GM18502 (cell line): ENCODE results near the gene SEMA4B.
A peak's percentile ranks its signal among the peaks of the same experiment; 100 is the strongest.

Experiments used
- ATAC-seq: cut with Tn5 transposase; IDR thresholded peaks from one replicate; pipeline ENCODE4 v1.9.1; 2021; ENCODE audit warnings: mild to moderate bottlenecking; ENCODE audit not compliant: unreplicated experiment, poor library complexity

SEMA4B gene

DNA sequence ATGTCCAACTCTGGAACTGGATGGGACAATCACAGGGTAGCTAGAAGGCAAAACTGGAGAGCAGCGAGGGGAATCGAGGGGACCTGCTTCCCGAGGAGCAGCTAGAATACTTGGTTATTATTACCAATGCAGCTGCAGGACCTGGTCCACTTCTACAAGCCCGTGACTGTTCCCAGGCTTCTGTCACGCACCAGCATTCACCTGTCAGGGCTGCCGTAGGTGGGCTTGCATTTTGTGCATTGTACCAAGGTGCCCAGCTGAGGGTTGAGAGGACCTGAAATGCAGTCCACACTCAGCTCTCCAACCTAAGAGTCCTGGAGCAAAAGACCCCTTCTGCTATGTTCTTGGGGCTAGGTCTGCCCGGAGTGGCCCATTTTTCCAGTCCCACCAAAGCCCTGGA is 2.3 kb downstream of the SEMA4B start:
- no peak for ATAC-seq

DNA sequence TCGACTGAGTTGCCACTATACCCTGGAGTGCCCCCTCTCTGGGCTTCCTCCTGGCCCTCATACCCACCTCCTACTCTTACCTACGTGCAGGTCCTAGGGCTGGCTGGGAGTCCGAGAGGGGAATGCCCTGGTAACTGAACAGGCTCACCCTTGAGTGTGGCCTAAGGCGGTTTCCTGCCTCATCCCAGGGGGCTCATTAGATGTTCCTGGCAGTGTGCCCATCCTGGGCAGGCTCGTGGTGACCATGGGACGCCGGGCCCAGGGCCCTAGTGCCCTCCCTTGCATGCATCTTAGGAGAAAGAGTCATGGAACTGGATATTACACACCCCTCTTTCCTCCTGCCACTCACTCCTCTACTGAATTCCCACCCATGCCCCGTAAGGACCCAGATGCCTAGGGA is 2.8 kb downstream of the SEMA4B start:
- no peak for ATAC-seq

DNA sequence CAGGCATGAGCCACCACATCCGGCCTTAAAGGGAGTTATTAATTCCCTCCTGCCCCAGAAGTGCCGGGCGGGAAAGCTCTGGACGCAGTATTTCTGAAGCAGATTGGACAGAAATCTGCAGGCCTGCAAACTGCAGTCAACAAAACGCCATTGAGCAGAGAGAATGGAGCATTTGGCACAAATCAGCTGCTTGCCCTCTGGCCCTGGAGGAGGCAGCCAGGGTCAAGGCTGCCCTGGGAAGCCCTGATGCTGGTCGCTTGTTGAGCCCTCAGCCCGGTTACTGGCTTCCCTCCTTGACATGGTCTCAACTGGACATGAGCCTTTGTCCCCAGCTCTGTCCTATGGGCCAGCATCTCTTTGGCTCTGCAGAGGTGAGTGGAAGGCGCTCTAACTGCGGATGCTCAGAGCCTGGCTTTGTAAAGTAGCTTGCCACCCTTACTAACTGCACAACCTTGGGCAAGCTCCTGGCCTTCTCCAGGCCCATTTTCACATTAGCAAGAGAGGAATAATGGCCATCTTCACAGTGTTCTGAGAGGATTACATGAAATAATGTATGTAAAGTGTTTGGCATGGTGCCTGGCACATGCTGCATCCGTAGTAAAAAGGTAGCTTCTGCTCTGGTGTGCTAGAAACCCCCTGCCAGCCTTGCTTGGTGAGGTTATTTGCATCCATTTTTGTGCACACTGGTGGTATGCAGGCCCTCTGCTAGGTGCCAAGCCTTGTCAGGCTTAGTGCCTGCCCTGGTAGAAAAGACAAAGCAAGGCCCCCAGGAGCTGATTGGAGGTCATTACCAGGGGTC is 4.1 kb downstream of the SEMA4B start:
- ATAC-seq, result no peak

DNA sequence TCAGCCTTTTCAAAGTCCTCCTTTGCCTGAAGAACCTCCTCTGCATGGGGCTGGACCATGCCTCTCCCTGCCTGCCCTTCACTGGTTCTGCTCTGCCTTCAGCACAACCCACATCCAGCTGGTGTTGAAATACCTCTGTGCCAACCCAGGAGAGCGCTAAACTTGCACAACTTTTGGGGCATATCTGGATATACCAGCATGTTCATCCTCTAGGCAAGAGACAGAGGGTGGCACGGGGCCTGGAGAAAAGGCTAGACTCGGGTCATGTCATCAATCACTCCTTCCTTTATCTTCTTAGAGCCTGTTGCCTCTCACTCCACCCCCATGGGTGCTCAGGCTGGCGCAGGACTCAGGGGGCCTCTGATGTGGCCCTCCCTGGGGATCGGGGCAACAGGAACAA is 4.8 kb downstream of the SEMA4B start:
- no peak for ATAC-seq

DNA sequence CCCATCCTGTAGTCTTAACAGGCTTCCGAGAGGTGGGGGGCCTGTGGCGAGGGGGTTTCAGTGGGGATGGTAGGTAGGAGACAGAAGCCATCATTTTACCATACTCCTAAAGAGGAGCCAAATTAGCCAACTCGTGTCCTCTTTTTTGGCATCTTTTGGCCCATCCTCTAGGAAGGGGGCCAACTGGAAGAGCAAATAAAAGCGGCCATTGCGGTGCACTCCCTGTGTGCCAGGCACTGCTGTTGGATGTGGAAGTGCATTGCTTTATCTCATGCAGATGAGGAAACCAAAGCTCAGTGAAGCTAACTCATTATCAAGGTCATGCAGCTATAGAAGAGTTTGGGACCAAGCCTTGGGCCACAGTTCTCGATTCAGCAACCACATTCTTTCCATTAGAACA is 6.1 kb downstream of the SEMA4B start:
- no peak for ATAC-seq

- no peak for ATAC-seq
These were observed 7.2 kb downstream of the SEMA4B start for GRCh38 chr15:90208356-90208755.

- peak; percentile 67 for ATAC-seq
These were observed 8.5 kb downstream of the SEMA4B start for GRCh38 chr15:90209591-90209990.

- no peak for ATAC-seq
These were observed 9.5 kb downstream of the SEMA4B start for GRCh38 chr15:90210593-90210992.

DNA sequence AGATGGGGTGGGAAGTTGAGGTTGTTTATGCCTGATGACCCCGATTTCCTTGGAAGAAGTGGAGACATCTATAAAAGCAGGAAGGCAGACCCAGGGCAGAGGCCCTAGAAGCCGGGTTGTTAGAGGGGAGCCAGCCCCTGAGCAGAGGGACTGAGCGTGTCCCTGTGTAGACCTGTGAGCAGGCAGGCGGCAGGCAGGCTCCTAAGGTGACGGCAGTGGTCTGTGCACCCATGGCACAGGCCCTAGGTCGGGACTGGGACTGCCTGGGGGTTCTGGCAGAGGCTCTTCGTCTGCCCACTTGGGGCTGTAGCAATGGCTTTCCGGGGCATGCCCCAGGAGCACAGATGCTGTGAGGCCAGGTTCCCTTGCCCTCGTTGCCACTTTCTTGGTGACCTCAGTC is 9.9 kb downstream of the SEMA4B start:
- ATAC-seq, result no peak

DNA sequence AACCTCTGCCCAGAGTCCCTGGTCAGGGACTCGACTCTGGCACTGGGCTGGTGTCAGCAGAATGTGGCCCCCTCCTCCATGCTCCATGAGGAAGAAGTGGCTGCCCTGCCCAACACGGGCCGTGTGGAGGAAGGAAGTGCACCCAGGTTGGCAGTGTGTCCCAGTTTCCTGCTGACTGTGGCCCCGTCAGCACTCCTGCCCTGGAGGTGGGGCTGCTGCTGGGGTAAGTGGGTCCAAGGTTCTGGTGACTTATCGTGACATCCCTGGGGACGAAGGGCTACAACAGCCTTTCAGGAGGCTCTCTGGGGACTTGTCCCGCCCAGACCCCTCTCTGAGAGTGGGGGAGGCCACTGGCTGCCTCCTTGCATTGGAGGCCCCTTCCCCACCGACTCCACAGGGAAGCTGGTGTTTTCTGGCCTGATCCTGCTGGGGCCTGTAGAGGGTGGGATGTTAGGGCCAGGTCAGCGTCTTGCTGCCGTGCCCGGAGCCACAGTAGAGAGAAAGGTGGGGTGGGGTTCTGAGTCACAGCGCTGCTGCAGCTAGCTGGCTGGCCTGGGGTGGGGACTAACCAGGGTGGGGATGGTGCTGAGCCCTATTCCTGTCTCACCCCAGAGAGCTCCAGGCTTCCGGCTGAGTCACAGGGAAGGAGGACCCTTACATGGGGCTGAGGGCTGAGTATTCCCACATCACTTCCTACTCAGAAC is 10.5 kb downstream of the SEMA4B start:
- no peak for ATAC-seq

DNA sequence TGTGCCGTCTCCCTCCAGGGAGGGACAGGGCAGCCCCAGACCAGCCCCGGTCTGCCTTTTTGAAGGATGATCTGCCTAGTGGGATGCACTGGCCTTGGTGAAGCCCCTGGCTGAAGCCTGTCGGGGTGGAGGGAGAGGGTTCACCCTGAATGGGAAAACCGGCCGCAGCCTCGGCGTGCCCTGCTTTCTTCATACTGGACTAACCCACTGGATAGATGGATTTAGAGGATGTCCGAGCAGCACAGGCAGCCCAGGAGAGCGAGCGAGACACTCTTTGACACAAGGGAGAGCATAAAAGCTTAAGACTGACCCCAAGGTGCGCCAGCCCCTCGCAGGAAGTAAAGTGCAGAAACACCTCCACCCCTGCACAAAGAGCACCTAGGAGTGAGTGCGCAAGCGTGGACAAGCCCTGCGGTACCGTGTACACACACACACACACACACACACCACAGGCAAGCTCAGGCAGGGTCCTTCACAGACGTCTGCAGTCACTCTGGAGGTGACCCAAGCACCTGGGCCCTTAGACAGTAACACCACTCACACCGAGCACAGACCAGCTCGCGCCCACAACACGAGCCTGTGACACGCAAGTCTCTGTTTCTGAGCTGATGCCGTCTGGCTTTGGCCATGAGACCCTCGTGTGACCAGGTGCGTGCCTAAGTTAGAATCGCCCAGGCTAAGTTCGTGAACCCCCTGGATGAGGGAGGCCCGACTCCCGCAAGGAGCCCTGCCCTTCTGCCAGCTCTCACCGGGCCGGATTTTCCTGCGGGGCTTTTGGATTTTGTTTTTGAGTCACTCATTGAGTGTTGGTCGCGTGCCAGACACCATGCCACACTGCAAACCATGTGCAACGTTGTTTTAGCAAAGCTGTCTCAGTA is 11.3 kb downstream of the SEMA4B start:
- ATAC-seq, result no peak

- no peak for ATAC-seq
These were observed 12.1 kb downstream of the SEMA4B start for GRCh38 chr15:90213122-90213817.

DNA sequence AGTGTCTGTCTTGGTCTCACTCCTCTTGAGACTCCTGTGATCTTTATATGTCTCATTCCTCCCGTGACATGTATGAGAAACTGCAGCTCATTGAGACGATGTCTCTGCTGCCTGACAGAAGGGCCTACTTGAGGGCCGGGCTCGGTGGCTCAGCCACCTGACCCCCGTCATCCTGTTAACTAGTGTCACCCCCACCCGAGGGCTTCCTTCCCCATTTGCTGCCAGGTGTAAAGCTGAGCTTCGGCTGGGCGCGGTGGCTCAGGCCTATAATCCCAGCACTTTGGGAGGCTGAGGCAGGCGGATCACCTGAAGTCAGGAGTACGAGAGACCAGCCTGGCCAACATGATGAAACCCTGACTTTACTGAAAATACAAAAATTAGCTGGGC is 12.7 kb downstream of the SEMA4B start:
- no peak for ATAC-seq

DNA sequence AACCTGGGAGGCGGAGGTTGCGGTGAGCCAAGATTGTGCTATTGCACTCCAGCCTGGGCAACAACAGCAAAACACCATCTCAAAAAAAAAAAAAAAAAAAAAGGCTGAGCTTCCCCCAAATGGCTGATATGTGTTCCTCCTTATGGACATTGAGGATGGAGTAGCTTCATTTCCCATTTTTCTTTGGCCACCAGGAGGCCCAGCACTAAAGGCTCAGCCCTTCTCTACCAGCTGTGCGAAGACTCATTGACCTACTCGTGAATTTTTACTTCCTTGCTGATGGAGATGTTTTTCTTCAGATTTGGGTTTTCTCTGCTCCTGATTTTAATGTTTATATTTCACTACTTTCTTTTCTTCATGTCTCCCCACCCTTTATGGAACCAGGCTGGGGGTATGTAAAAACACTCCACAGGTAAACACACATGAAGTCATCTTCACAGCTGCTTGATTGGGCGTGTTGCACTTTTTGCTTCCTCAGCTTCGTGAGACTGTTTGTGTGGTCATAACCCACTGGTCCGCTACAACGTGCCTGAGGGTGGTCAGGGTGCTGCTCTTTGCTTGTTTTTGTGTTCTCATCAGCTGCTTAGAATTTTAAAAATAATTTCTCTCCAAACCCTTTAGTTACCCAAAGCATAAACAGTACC is 13.5 kb downstream of the SEMA4B start:
- ATAC-seq, result no peak

DNA sequence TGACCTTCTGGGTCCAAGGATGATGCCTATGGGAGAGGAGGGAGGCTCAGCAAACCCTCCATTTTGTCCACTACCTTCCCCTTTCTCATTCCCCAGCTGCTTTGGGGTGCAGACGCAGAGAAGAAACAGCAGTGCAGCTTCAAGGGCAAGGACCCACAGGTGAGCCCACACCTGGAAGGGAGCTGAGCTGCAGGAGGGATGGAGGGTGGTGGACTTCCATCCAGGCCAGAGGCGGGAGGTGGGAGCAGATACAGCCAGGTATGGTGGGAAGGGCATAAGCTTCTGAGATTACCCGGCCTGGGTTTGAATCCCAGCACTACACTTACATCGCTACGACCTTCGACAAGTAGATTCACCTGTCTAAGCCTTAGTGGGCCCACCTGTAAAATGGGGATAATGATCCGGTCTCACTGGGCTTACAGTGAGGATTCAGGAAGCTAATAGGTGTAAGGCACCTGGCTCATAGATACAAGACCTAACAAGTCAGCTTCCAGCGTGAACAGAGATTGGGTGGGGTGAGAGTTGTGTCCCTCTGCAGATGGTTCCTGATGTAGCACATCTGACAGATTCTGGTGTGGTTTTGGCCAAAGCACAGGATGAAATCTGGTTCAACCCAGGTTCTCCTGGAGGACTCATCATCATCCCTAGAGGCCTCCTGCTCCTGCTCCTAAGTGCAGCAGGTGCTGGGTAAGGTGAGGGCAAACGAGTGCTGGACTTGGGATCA is 16.7 kb downstream of the SEMA4B start:
- no peak for ATAC-seq

- ATAC-seq, result peak; percentile 54
These were observed 18.5 kb downstream of the SEMA4B start for GRCh38 chr15:90219421-90220141.

DNA sequence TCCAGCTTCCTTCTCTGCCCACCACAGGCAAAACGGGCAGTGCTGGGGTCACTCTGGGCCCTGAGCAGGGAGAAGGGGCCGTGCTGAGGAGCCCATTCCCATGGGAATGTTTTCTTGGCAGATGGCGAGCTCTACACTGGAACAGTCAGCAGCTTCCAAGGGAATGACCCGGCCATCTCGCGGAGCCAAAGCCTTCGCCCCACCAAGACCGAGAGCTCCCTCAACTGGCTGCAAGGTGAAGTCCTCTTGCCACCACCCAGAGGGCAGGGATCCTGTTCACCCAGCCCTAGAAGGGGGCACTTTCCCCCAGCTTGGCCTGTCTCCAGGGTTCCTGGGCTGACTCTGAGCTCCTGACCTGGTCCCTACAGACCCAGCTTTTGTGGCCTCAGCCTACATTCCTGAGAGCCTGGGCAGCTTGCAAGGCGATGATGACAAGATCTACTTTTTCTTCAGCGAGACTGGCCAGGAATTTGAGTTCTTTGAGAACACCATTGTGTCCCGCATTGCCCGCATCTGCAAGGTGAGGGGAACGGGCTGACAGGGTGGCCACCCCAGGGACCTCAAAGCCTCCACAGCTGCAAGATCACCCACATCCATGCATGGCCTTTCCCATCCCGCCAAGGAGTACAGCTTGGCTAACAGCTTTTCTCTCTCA is 20.2 kb downstream of the SEMA4B start:
- ATAC-seq, result no peak

- ATAC-seq, result no peak
These were observed 21.4 kb downstream of the SEMA4B start for GRCh38 chr15:90222547-90222946.
